ENCODE data around the gene CD6.

Gene CD6, protein sequence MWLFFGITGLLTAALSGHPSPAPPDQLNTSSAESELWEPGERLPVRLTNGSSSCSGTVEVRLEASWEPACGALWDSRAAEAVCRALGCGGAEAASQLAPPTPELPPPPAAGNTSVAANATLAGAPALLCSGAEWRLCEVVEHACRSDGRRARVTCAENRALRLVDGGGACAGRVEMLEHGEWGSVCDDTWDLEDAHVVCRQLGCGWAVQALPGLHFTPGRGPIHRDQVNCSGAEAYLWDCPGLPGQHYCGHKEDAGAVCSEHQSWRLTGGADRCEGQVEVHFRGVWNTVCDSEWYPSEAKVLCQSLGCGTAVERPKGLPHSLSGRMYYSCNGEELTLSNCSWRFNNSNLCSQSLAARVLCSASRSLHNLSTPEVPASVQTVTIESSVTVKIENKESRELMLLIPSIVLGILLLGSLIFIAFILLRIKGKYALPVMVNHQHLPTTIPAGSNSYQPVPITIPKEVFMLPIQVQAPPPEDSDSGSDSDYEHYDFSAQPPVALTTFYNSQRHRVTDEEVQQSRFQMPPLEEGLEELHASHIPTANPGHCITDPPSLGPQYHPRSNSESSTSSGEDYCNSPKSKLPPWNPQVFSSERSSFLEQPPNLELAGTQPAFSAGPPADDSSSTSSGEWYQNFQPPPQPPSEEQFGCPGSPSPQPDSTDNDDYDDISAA

DNA sequence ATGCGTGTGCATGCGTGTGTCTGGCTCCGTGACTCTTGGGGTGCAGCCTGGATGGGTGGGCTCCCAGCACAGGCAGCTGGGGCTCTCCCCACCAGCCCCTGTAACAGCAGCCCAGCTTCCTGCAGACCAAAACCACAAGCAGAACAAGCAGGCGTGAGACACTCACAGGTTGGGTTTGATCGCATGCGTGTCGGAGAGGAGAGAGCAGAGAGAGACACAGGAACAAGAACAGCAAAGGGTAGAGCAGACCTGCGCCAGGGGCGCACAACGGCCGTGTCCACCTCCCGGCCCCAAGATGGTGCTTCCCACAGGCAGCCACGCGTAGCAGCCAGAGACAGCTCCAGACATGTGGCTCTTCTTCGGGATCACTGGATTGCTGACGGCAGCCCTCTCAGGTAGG, at the start of gene CD6:
Gene CD6 (plus strand): TSS at position 161 of the 400 bp plus-strand sequence. CDS start 186 bp downstream, at position 347.
- no peak for DNase-seq (ENCODE audit: low spot score)

DNA sequence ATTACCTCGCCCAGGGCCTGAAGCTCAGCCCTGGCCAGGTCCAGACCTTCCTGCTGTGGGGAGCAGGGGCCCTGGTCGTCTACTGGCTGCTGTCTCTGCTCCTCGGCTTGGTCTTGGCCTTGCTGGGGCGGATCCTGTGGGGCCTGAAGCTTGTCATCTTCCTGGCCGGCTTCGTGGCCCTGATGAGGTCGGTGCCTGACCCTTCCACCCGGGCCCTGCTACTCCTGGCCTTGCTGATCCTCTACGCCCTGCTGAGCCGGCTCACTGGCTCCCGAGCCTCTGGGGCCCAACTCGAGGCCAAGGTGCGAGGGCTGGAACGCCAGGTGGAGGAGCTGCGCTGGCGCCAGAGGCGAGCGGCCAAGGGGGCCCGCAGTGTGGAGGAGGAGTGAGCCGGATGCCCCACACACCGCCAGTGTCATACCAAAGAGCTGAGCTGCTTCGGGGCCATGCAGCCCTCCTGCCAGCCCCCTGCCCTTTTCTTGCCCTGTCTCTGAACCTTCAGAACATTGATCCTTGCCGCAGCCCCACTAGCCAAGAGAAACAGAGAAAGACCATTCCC, 49.6 kb upstream of the CD6 start:
- no peak for DNase-seq (ENCODE audit: low spot score)

DNA sequence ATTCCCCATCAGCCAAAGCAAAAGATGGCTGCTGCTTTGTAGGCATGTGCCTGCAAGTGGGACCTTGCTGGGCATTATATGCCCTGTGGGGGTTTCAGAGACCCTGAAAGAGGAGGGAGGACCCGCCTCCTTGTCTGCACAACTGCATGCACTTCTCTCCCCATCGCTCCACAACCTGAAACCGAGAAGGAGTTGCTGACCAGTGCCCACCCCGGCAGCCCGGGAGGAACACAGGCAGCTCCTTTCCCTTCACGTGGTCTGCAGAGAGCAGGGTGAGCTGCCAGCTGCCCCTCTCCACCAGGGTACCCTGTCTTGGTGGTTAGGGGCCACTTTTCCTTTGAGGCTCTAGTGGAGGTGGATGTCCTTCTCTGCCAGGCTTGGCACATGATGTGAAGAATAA, 48.6 kb upstream of the CD6 start:
- DNase-seq (ENCODE audit: low spot score): no peak

DNA sequence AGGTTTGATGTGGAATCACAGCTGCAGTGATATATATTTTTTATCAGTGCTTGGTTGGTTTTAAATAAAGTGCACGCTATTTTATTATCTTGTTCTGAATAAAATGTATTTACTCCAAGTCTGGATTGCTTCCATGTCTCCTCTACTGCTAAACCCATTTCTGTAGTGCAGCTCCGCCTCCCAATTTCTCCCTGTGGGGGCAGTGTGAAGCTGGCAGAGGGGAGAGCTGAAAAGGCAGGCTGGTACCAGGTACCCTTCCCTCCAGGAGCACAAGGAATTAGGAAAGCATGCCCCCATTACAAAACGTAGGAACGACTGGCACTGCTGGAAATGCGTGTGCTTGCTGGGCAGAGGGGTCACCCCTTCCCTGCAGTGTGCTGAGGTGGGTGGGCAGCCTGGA, 48.2 kb upstream of the CD6 start:
- DNase-seq (ENCODE audit: low spot score): no peak

DNA sequence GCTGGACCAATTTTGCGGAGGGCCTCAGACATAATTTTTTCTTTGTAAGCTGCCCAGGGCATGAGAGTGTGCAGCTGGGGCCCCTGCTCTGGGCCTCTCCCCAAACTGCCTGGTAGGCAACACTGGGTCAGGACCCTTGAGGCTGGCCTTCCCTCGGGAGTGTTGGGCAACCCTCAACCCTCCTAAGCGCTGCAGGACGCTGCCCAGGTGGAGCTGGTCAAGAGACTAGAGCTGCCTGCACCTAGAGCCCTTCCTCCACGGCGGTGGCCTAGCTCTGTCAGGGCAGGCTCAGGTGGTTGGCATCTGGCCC, 47.7 kb upstream of the CD6 start:
- DNase-seq (ENCODE audit: low spot score): no peak

DNA sequence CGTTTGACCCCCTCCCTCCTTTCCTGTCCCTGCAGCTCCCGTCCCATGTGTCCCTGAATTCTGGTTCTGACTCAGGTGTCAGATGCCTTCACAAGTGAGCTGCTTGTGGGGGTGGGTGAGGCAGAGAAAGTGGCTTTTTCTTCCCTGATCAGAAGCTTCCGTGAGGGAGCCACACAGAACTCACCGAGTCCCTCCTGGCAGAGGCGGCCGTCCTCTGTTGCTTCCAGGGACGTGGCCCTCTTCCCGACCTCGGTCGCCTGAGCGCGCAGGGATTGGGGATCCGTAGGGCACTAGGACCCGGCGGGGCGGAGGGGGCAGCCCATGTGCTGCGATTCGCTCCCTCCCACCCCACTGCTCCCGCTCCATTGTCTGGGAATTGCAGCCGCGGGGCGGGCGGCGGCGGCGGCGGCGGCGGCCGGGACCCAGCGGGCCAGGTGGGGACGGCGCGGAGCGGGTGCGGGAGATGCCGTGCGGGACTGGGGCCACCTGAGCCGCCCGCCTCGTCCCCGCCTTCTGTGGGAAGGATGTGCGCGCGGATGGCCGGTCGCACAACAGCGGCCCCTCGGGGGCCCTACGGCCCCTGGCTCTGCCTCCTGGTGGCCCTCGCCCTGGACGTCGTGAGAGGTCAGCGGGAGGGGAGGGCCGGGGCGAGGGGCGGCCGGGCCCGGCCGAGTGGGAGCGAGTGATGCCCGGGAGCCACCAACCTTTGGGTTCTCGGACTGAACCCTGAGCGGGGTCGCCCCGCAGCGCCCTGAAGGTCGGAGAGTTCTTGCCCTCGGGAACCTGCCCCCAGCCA, 47.2 kb upstream of the CD6 start, which contains the start of gene TMEM132A:
Gene TMEM132A (plus strand): TSS at position 351 of the 796 bp plus-strand sequence. CDS start 174 bp downstream, at position 525.
- DNase-seq (ENCODE audit: low spot score): peak; percentile 82

DNA sequence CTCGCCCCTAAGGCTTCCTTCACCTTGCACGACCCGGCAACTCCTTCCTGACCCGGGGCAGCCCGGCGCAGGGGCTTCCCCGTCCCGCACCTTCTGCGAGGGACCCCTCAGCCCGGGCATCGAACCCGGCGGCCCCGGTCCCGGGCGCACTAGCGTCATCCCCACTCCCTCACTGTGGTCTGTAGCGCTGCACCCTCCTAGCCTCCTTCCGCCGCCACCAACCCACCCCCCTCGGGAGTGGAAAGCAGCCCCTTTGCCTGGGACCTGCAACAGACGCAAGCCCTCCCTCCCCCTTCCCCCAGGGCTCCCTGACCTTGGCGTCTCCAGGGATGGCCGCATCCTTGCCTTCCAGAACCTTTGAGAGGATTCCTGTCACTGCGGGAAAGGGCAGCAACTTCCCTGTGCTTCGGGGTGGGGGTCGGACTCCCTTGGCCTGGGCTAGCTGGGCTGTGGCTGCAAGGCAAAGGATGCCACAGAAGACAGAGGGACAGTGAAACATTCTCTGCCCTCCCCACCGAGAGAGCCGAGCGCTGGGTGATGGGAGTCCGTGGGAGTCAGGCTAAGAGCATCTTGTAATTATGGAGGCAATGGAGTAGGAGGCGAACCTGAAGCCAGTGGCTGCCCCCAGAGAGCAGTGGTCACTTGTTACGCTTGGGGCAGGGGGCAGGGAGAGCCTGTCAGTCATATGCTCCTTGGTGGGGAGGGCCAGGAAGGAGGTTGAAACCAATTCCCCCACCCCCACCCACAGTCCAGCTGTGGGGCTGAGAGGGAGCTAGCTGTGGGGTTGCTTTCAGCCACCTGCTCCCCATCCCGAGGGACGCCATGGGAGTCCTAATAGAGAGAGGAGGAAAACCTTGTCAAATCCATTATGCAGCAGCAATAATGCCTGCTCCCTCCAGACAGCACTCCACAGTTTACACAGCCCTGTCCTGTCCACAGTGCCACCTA, 46.3 kb upstream of the CD6 start:
- no peak for DNase-seq (ENCODE audit: low spot score)

DNA sequence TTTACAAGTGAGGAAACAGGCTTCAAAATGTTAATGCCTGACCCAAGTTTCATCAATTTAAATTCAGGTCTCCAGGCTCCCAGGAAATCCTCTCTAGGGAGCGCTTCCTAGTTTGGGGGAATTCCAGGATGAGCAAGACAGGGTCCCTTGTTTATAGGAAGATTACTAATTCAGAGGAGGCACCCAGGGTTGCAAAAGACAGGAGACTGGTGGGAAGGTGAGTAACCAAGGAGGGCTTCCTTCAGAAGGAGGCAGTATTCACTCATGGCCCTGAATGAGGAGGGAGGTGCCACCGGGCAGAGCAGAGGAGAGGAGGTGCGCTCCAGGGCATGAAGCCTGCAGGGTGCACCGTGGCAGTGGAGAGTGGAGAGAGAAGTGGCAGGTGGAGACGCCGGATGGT, 45.6 kb upstream of the CD6 start:
- DNase-seq (ENCODE audit: low spot score): no peak

DNA sequence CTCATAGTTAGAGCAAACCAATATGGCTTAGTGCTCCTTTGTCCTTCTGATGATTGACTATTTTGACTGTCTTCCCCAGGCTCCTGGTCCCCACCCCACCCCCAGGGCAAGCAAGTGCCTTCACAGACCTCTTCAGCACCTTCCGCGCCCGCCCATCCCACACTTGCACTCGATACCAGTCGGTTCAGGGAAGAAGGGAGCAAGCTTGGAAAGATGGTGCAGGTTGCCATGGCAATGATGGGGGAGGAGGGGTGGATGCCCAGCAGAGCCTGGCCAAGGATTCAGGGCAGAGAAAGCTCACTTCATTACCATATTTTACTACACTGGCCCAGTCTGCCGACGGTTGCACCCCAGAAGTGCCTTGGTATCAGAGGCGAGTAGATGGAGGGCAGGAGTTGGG, 45.0 kb upstream of the CD6 start:
- no peak for DNase-seq (ENCODE audit: low spot score)

DNA sequence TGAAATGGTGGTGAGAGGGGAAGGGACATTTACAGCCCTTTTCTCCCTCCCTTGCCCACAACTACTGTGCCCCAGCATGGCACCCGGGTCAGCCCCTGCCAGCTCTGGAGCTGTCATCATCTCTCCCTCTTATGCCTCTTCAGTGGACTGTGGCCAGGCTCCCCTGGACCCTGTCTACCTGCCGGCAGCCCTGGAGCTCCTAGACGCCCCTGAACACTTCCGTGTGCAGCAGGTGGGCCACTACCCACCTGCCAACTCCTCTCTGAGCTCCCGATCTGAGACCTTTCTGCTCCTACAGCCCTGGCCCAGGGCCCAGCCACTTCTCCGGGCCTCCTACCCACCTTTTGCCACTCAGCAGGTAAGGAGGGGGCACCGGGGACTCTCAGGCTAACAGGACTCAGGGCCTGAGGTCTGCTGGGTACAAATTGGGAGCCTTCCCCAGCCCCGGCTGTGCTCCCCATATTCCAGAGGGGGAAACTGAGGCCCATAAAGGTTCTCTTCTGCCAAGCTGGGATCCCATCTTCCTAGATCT, 44.4 kb upstream of the CD6 start:
- no peak for DNase-seq (ENCODE audit: low spot score)

DNA sequence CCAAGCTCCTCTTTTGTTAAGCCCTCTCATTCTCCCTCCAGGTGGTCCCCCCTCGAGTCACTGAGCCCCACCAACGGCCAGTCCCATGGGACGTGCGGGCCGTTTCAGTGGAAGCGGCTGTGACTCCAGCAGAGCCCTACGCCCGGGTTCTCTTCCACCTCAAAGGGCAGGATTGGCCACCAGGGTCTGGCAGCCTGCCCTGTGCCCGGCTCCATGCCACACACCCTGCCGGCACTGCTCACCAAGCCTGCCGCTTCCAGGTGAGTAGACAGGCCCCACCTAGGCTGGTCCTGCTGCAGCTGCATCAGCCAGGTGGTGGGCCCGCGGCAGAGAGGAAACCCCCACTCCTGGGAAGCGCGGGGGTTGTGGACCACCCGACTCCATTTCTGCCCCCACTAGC, 43.9 kb upstream of the CD6 start:
- DNase-seq (ENCODE audit: low spot score): no peak

DNA sequence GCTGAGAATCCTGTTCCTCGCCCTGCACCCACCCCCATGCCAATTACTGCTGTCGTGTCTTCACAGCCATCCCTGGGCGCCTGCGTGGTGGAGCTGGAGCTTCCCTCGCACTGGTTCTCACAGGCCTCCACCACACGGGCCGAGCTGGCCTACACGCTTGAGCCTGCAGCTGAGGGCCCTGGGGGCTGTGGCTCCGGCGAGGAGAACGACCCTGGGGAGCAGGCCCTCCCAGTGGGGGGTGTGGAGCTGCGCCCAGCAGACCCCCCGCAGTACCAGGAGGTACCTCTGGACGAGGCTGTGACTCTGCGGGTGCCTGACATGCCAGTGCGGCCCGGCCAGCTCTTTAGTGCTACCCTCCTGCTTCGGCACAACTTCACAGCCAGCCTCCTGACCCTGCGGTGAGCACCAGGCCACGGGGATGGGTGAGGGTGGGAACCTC, 42.9 kb upstream of the CD6 start:
- no peak for DNase-seq (ENCODE audit: low spot score)

DNA sequence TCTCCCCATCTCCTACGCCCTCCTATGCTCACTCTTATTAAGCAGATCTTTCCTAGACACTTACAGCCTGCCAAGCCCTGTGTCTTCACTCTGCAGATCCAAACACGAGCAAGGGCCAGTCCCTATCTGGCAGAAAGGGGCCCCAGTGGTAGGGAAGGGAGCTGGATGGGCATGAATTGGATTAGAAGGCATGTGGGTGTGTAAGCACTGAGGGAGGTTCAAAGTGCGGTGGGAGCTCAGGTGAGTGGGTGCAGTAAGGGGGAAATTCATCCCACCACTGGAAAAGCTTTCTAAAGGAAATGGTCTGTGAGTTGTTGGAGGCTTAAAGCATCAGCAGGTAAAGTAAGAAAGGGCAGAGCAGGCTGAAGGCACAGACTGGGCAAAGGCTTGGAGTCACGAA, 41.7 kb upstream of the CD6 start:
- no peak for DNase-seq (ENCODE audit: low spot score)

DNA sequence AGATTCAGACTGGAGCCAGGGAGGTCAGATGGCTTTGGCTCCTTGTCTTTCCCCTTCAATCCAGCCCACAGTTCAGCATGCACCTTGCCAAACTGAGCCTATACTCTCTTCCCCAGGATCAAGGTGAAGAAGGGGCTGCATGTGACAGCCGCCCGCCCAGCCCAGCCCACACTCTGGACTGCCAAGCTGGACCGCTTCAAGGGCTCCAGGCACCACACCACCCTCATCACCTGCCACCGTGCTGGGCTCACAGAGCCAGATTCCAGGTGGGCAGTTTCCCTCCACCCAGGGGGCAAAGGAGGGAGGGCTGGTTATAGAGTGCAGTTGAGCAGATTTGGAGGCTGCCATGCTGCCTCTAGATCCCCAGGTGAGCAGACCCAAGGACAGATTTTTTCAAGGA, 41.1 kb upstream of the CD6 start:
- DNase-seq (ENCODE audit: low spot score): no peak

DNA sequence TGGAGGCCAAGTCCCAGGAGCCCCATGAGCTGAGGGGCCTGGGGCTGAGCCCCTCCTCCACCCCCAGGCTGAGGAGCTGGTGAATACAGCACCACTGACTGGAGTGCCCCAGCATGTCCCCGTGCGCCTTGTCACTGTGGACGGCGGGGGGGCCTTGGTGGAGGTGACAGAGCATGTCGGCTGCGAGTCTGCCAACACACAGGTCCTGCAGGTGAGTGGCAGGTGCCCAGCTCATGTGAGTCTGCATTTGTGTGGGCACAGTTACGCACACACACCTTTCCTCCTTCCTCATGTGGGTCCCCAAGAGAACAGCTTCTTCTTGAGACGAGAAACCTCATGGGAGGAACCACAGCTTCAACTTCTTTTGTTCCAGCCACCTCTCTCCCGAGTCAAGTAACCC, 39.6 kb upstream of the CD6 start:
- no peak for DNase-seq (ENCODE audit: low spot score)

DNA sequence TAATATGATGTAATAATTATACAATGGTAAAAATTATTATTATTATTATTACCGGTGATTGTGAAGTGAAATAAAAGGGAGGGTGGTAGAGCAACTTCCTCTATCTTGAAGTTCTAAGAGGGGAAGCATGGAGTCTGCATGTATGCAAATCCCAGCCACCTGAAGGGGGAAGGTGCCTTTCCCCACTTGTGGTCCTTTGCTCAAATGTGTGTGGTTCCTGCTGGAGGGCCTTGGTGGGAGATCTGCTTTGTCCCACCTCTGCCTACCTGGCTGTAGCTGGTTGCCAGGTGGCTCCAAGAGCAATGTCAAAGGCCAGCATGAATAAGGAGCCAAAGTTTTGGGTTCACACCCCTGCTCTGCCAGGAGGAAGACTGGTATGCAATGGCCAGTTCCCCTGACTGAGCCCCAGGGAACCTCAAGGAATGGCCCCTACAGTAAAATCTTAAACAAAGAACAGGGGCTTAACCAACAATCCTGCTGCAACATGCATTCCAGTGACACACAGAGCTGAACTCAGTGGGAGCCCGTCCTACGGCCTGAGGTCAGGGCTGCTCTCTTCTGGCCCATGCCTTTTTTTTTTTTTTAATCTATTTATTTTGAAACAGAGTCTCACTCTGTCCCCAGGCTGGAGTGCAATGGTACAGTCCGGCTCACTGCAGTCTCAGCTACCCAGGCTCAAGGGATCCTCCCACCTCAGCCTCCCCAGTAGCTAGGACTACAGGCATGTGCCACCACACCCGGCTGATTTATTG, 38.7 kb upstream of the CD6 start:
- no peak for DNase-seq (ENCODE audit: low spot score)

DNA sequence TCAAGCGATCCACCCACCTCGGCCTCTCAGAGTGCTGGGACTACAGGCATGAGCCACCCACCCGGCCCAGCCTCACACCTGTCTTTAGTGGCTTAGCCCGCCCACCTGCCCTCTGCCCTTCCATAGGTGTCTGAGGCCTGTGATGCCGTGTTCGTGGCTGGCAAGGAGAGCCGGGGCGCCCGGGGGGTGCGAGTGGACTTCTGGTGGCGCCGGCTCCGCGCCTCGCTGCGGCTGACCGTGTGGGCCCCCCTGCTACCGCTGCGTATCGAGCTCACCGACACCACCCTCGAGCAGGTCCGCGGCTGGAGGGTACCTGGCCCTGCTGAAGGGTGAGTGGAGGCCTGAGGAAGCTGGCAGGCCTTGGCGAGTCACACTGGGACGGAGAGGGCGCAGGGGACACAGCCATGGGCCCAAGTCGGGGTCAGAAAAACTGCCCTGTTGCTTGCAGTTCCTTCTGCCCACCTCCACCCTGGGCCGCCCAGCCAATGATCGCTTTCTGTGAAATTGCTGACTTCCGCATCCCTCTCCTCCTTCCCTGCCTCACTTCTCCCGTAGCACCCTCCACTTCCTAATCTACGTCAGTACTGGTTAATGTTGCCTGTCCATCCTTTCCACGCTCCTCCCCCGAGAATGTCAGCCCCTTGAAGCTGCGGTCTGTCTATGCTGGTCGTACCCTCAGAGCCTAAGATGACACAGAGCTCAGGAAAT, 37.9 kb upstream of the CD6 start:
- no peak for DNase-seq (ENCODE audit: low spot score)

DNA sequence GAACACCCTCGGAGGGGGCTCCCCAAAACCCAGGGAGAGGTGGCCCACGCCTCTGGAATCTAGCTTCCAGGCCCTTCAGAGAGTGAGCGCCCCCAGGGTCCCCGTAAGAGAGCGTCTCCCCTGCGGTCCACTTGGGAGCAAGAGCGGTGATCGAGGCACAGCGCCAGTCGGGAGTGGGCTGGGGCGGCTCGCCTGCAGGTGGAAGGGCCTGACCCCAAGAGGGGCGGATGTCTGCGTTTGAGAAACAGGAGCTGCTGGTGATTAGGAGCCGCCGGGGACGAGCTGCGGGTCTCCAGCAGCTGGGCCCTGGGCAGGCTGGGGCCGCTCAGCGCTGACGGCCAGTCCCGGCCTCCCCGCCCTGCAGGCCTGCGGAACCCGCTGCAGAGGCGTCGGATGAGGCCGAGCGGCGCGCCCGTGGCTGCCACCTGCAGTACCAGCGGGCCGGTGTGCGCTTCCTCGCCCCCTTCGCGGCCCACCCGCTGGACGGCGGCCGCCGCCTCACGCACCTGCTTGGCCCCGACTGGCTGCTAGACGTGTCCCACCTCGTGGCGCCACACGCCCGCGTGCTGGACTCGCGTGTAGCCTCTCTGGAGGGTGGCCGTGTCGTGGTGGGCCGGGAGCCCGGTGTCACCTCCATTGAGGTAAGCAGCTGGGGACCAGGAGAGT, 37.2 kb upstream of the CD6 start:
- DNase-seq (ENCODE audit: low spot score): no peak

Measured in LoVo (cell line).